ENCODE results near the gene DPM1.

- TF ChIP-seq ZNF274 (IDR thresholded peaks at IDR 0.05; ENCODE audit: borderline replicate concordance, extremely low read depth, low read length) (no peak), SP1 (IDR thresholded peaks at IDR 0.05; ENCODE audit: low read depth, low read length) (no peak), POLR2AphosphoS5 (IDR thresholded peaks at IDR 0.05; ENCODE audit: low read depth, low read length) (no peak), CHD1 (IDR thresholded peaks at IDR 0.05; ENCODE audit: low read depth, low read length) (no peak), TEAD4 (IDR thresholded peaks at IDR 0.05; ENCODE audit: low read depth, low read length) (no peak), SUZ12 (IDR thresholded peaks at IDR 0.05; ENCODE audit: low read length) (no peak), RXRA (IDR thresholded peaks at IDR 0.05; ENCODE audit: insufficient read depth, low read depth, low read length) (no peak), CBX5 (IDR thresholded peaks at IDR 0.05; ENCODE audit: low read depth, low read length) (no peak), CTCF (IDR thresholded peaks at IDR 0.05; ENCODE audit: control extremely low read depth in 1 of 3, insufficient read depth in 1 of 3, low read depth in 1 of 3, low read length in 3 of 3) (no peak), TAF1 (IDR thresholded peaks at IDR 0.05; ENCODE audit: low read depth, low read length) (no peak), RNF2 (IDR thresholded peaks at IDR 0.05; ENCODE audit: borderline replicate concordance, low read depth, low read length, missing control alignments, poor library complexity, severe bottlenecking) (no peak)
- TF ChIP-seq, protein P1, sequence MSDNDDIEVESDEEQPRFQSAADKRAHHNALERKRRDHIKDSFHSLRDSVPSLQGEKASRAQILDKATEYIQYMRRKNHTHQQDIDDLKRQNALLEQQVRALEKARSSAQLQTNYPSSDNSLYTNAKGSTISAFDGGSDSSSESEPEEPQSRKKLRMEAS (IDR thresholded peaks at IDR 0.05), result no peak
Measured at GRCh38 chr20:50977066-50978021, 19.0 kb upstream of the DPM1 start.
